Astrocyte (in vitro differentiated cells and primary cell): Measurements from ENCODE around the gene FAM151B. TPM values are rescaled to one million over a fixed set of nuclear protein-coding genes. Genes with fewer than 3 reads are reported as not detected.

Source experiments
- DNase-seq: peaks from one replicate; pipeline ENCODE4 v3.0.0-alpha.2; 2010; ENCODE audit warnings: low read depth
- FAIRE-seq: peaks from 2 replicates; lab custom pipeline; 2011; peaks lifted over from hg19 to GRCh38; lab: Jason Lieb, UNC
- H2AFZ ChIP-seq: 2 replicates; pipeline ENCODE4 v1.6.0; 2012; ENCODE audit warnings: low read depth, low read length, inconsistent platforms
- H3K27ac ChIP-seq: 2 replicates; pipeline ENCODE4 v1.5.1; 2011; ENCODE audit warnings: low read depth, low read length, inconsistent platforms
- H3K27me3 ChIP-seq: 2 replicates; pipeline ENCODE4 v1.6.0; 2011; ENCODE audit warnings: low read length, inconsistent platforms; ENCODE audit not compliant: insufficient read depth
- H3K36me3 ChIP-seq: 2 replicates; pipeline ENCODE4 v1.5.1; 2011; ENCODE audit warnings: low read length, inconsistent platforms; ENCODE audit not compliant: insufficient read depth
- H3K4me1 ChIP-seq: 2 replicates; pipeline ENCODE4 v1.5.1; 2011; ENCODE audit warnings: low read length, inconsistent platforms; ENCODE audit not compliant: insufficient read depth
- H3K4me2 ChIP-seq: 2 replicates; pipeline ENCODE4 v1.6.0; 2012; ENCODE audit warnings: low read length, inconsistent platforms
- H3K4me3 ChIP-seq: 2 replicates; pipeline ENCODE4 v1.5.1; 2011; ENCODE audit warnings: low read depth, mild to moderate bottlenecking, low read length, inconsistent platforms; ENCODE audit not compliant: insufficient read depth
- H3K79me2 ChIP-seq: 2 replicates; pipeline ENCODE4 v1.6.0; 2012; ENCODE audit warnings: mild to moderate bottlenecking, low read length, inconsistent platforms; ENCODE audit not compliant: insufficient read depth
- H3K9ac ChIP-seq: 2 replicates; pipeline ENCODE4 v1.6.0; 2012; ENCODE audit warnings: mild to moderate bottlenecking, low read length, inconsistent platforms
- H3K9me3 ChIP-seq: 2 replicates; pipeline ENCODE4 v1.5.1; 2012; ENCODE audit warnings: low read depth, mild to moderate bottlenecking, low read length, inconsistent platforms; ENCODE audit not compliant: insufficient read depth
- H4K20me1 ChIP-seq: 2 replicates; pipeline ENCODE4 v1.6.0; 2012; ENCODE audit warnings: low read length, inconsistent platforms; ENCODE audit not compliant: insufficient read depth
- H3K27ac Mint-ChIP-seq: one replicate; pipeline ENCODE4 v1.8.0; 2021; ENCODE audit warnings: mild to moderate bottlenecking, mixed read lengths; ENCODE audit not compliant: unreplicated experiment
- H3K27me3 Mint-ChIP-seq: one replicate; pipeline ENCODE4 v1.8.0; 2021; ENCODE audit warnings: low read depth, mixed read lengths; ENCODE audit not compliant: unreplicated experiment
- H3K36me3 Mint-ChIP-seq: one replicate; pipeline ENCODE4 v1.8.0; 2021; ENCODE audit warnings: low read depth, mixed read lengths; ENCODE audit not compliant: unreplicated experiment
- H3K4me1 Mint-ChIP-seq: one replicate; pipeline ENCODE4 v1.8.0; 2021; ENCODE audit warnings: low read depth, mixed read lengths; ENCODE audit not compliant: unreplicated experiment
- H3K4me3 Mint-ChIP-seq: one replicate; pipeline ENCODE4 v1.8.0; 2021; ENCODE audit warnings: mild to moderate bottlenecking, moderate library complexity, mixed read lengths; ENCODE audit not compliant: unreplicated experiment
- H3K9me3 Mint-ChIP-seq: one replicate; pipeline ENCODE4 v1.8.0; 2021; ENCODE audit warnings: mild to moderate bottlenecking, mixed read lengths; ENCODE audit not compliant: unreplicated experiment
- CTCF ChIP-seq: IDR thresholded peaks from 2 replicates; pipeline ENCODE4 v1.5.1; 2011; ENCODE audit warnings: low read depth, mild to moderate bottlenecking, inconsistent platforms, low read length, moderate library complexity; ENCODE audit not compliant: insufficient read depth
- EZH2 ChIP-seq: IDR thresholded peaks from 2 replicates; pipeline ENCODE4 v1.6.1; 2012; ENCODE audit warnings: mild to moderate bottlenecking, low read length, inconsistent platforms; ENCODE audit not compliant: insufficient read depth
- total RNA-seq: library from RNA; stranded (reverse); gene quantifications from 2 replicates; pipeline ENCODE4 v1.2.1, GENCODE V29; 2021

FAM151B gene
- total RNA-seq, 1 donor from 2014 or later: 2.9 TPM

DNA sequence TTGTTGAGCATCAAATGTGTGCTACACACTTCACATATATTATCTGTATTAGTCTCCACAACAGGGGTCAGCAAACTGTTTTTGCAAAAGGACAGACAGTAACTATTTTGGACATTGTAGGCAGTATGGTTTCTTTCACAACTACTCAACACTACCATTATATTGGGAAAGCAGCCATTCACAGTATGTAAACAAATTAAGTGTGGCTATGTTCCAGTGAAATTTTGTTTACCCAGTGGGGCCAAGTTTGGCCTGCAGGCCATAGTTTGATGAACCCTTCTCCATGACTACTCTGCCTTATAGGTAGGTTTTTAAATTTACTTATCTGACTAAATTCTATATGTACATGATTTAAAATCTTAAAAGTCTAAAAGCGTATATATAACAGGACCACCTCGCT, 13.0 kb upstream of the FAM151B start:
- no peak overlapping the region for H3K4me3 Mint-ChIP-seq
- H3K36me3 ChIP-seq: peaks cover 22% of the 10 kb centered on the region
- H3K27me3 ChIP-seq: no peaks in the 10 kb centered on the region
- DNase-seq: no peak
- peaks cover 5% of the 10 kb centered on the region for H3K9me3 Mint-ChIP-seq
- H3K4me1 Mint-ChIP-seq: no peaks in the 10 kb centered on the region
- H2AFZ ChIP-seq: no peak overlapping the region
- no peak overlapping the region for H3K9ac ChIP-seq
- TF ChIP-seq CTCF (no peak), EZH2 (no peak)
- no peak for FAIRE-seq
- H3K4me3 ChIP-seq: no peak overlapping the region
- H3K4me2 ChIP-seq: no peak overlapping the region
- H3K9me3 ChIP-seq: no peaks in the 10 kb centered on the region
- no peaks in the 10 kb centered on the region for H3K4me1 ChIP-seq
- no peak overlapping the region for H3K27ac Mint-ChIP-seq
- no peaks in the 10 kb centered on the region for H3K27me3 Mint-ChIP-seq
- H3K27ac ChIP-seq: no peak overlapping the region
- H3K79me2 ChIP-seq: no peaks in the 10 kb centered on the region
- no peaks in the 10 kb centered on the region for H4K20me1 ChIP-seq
- peaks cover 14% of the 10 kb centered on the region for H3K36me3 Mint-ChIP-seq

- Histone ChIP-seq H3K4me3 (no peak overlapping the region), H3K9ac (no peak overlapping the region), H3K4me1 (no peaks in the 10 kb centered on the region), H3K79me2 (no peaks in the 10 kb centered on the region), H3K36me3 (peaks cover 7% of the 10 kb centered on the region), H4K20me1 (no peaks in the 10 kb centered on the region), H3K9me3 (no peaks in the 10 kb centered on the region), H3K4me2 (no peak overlapping the region), H3K27me3 (no peaks in the 10 kb centered on the region), H3K27ac (no peak overlapping the region), H2AFZ (no peak overlapping the region)
- TF ChIP-seq CTCF (no peak), EZH2 (no peak)
- no peak for DNase-seq
- no peak for FAIRE-seq
- Mint-ChIP-seq H3K4me1 (no peaks in the 10 kb centered on the region), H3K4me3 (no peak overlapping the region), H3K9me3 (peaks cover 5% of the 10 kb centered on the region), H3K27me3 (no peaks in the 10 kb centered on the region), H3K36me3 (peaks cover 12% of the 10 kb centered on the region), H3K27ac (no peak overlapping the region)
These were observed 8.2 kb upstream of the FAM151B start for GRCh38 chr5:80479713-80480112.

GRCh38 chr5:80480354-80480753, 7.5 kb upstream of the FAM151B start:
- H3K27ac Mint-ChIP-seq: no peak overlapping the region
- Histone ChIP-seq H3K36me3 (peaks cover under 1% of the 10 kb centered on the region), H3K4me2 (no peak overlapping the region), H3K9me3 (no peaks in the 10 kb centered on the region), H4K20me1 (no peaks in the 10 kb centered on the region), H2AFZ (no peak overlapping the region), H3K4me1 (no peaks in the 10 kb centered on the region), H3K4me3 (no peak overlapping the region), H3K79me2 (no peaks in the 10 kb centered on the region), H3K9ac (no peak overlapping the region), H3K27ac (no peak overlapping the region), H3K27me3 (no peaks in the 10 kb centered on the region)
- H3K9me3 Mint-ChIP-seq: peaks cover 5% of the 10 kb centered on the region
- DNase-seq (no peak), FAIRE-seq (no peak)
- no peaks in the 10 kb centered on the region for H3K4me1 Mint-ChIP-seq
- peaks cover 15% of the 10 kb centered on the region for H3K36me3 Mint-ChIP-seq
- no peak for TF ChIP-seq EZH2
- TF ChIP-seq CTCF: no peak
- H3K27me3 Mint-ChIP-seq: no peaks in the 10 kb centered on the region
- no peak overlapping the region for H3K4me3 Mint-ChIP-seq
